Measurements from ENCODE around the gene GHR.
"Not testable (repeated sequence)": the region's sequence is repeated elsewhere in the genome, so short reads cannot be mapped to it uniquely, and the experiment has no call there.

Gene GHR

GRCh38 chr5:42645138-42645537 lies 221.9 kb downstream of the GHR start:
- DNase-seq (ENCODE audit: low read depth), result no peak

- no peak for DNase-seq (ENCODE audit: low read depth)
Measured at GRCh38 chr5:42648036-42648435, 224.8 kb downstream of the GHR start.

- no peak for DNase-seq (ENCODE audit: low read depth)
Measured at GRCh38 chr5:42648915-42649314, 225.7 kb downstream of the GHR start.

GRCh38 chr5:42650084-42650483 lies 226.8 kb downstream of the GHR start:
- no peak for DNase-seq (ENCODE audit: low read depth)

- no peak for DNase-seq (ENCODE audit: low read depth)
Measured at GRCh38 chr5:42653705-42654104, 230.5 kb downstream of the GHR start.

- no peak for DNase-seq (ENCODE audit: low read depth)
Measured at GRCh38 chr5:42654645-42655044, 231.4 kb downstream of the GHR start.

GRCh38 chr5:42655982-42656650 lies 232.9 kb downstream of the GHR start:
- DNase-seq (ENCODE audit: low read depth), result no peak

- no peak for DNase-seq (ENCODE audit: low read depth)
Measured at GRCh38 chr5:42656651-42657015, 233.4 kb downstream of the GHR start.

- DNase-seq (ENCODE audit: low read depth), result not testable (repeated sequence)
Measured at GRCh38 chr5:42659869-42660268, 236.6 kb downstream of the GHR start.

GRCh38 chr5:42665857-42666256 lies 242.6 kb downstream of the GHR start:
- DNase-seq (ENCODE audit: low read depth), result no peak

- no peak for DNase-seq (ENCODE audit: low read depth)
Measured at GRCh38 chr5:42666869-42667268, 243.6 kb downstream of the GHR start.

GRCh38 chr5:42668254-42668653 lies 245.0 kb downstream of the GHR start:
- no peak for DNase-seq (ENCODE audit: low read depth)

- DNase-seq (ENCODE audit: low read depth), result no peak
Measured at GRCh38 chr5:42672925-42673324, 249.7 kb downstream of the GHR start.

GRCh38 chr5:42675602-42676001 lies 252.4 kb downstream of the GHR start:
- no peak for DNase-seq (ENCODE audit: low read depth)

- DNase-seq (ENCODE audit: low read depth), result no peak
Measured at GRCh38 chr5:42676362-42676761, 253.1 kb downstream of the GHR start.

GRCh38 chr5:42677156-42677842 lies 254.1 kb downstream of the GHR start:
- no peak for DNase-seq (ENCODE audit: low read depth)

GRCh38 chr5:42680046-42680445 lies 256.8 kb downstream of the GHR start:
- DNase-seq (ENCODE audit: low read depth), result no peak

GRCh38 chr5:42685078-42685477 lies 261.8 kb downstream of the GHR start:
- DNase-seq (ENCODE audit: low read depth), result not testable (repeated sequence)

GRCh38 chr5:42689391-42689790 lies 266.2 kb downstream of the GHR start:
- DNase-seq (ENCODE audit: low read depth), result no peak

GRCh38 chr5:42691413-42691937 lies 268.2 kb downstream of the GHR start:
- DNase-seq (ENCODE audit: low read depth), result no peak

- DNase-seq (ENCODE audit: low read depth), result no peak
Measured at GRCh38 chr5:42701351-42702059, 278.3 kb downstream of the GHR start.

- no peak for DNase-seq (ENCODE audit: low read depth)
Measured at GRCh38 chr5:42703238-42703637, 280.0 kb downstream of the GHR start.

- DNase-seq (ENCODE audit: low read depth), result no peak
Measured at GRCh38 chr5:42715785-42716184, 292.5 kb downstream of the GHR start.
